Caco-2 (cell line): ENCODE results near the gene SAMD4B. TPM values are rescaled to one million over a fixed set of nuclear protein-coding genes. Genes with fewer than 3 reads are reported as not detected.

Source experiments
- BruUV-seq: library from RNA; stranded (reverse); fragments of 400-500 nt; replicated peaks from 2 replicates; lab custom pipeline; 2021; lab: Mats Ljungman, UMichigan
- CTCF ChIA-PET: fragments of 300-600 bp; sonication (Branson Sonifier 250); formaldehyde crosslinking; loops from one replicate; lab custom pipeline; 2022; ENCODE audit warnings: antibody characterized with exemption; lab: Charles Lee
- POLR2A ChIA-PET: fragments of 300-600 bp; sonication (Branson Sonifier 250); formaldehyde crosslinking; loops from one replicate; lab custom pipeline; 2022; ENCODE audit warnings: antibody characterized with exemption; lab: Charles Lee
- DNase-seq, 2 experiments: peaks; one replicate each; pipeline versions ENCODE4 v3.0.0 to v3.0.0-alpha.2; 2020 to 2022
- H3K27me3 ChIP-seq: replicated peaks from 2 replicates; pipeline ENCODE4 v1.6.0; 2011; ENCODE audit warnings: low read length; ENCODE audit not compliant: control insufficient read depth, insufficient read depth
- H3K36me3 ChIP-seq: 2 replicates; pipeline ENCODE4 v1.5.1; 2011; ENCODE audit warnings: low read length; ENCODE audit not compliant: control insufficient read depth, insufficient read depth
- H3K4me1 ChIP-seq: fragments of 250-450 bp; sonication (Bioruptor Pico); 2 replicates; pipeline ENCODE4 v1.5.1; 2020; ENCODE audit warnings: mild to moderate bottlenecking
- H3K4me3 ChIP-seq: 2 replicates; pipeline ENCODE4 v1.5.1; 2011; ENCODE audit warnings: low read depth, mild to moderate bottlenecking, control low read depth, low read length
- H3K9me3 ChIP-seq: fragments of 250-450 bp; sonication (Bioruptor Pico); 2 replicates; pipeline ENCODE4 v1.5.1; 2020; ENCODE audit warnings: mild to moderate bottlenecking, moderate library complexity
- H3K27ac Mint-ChIP-seq: one replicate; pipeline ENCODE4 v1.8.0; 2022; ENCODE audit warnings: mixed read lengths; ENCODE audit not compliant: unreplicated experiment
- H3K27me3 Mint-ChIP-seq: one replicate; pipeline ENCODE4 v1.8.0; 2022; ENCODE audit warnings: mixed read lengths; ENCODE audit not compliant: insufficient read depth, unreplicated experiment
- H3K36me3 Mint-ChIP-seq: one replicate; pipeline ENCODE4 v1.8.0; 2022; ENCODE audit warnings: mild to moderate bottlenecking, mixed read lengths; ENCODE audit not compliant: insufficient read depth, unreplicated experiment
- H3K4me1 Mint-ChIP-seq: one replicate; pipeline ENCODE4 v1.8.0; 2022; ENCODE audit warnings: low read depth, mixed read lengths; ENCODE audit not compliant: unreplicated experiment
- H3K4me3 Mint-ChIP-seq: one replicate; pipeline ENCODE4 v1.8.0; 2022; ENCODE audit warnings: mild to moderate bottlenecking, moderate library complexity, mixed read lengths; ENCODE audit not compliant: unreplicated experiment
- H3K9me3 Mint-ChIP-seq: one replicate; pipeline ENCODE4 v1.8.0; 2022; ENCODE audit warnings: mixed read lengths; ENCODE audit not compliant: unreplicated experiment
- CTCF ChIP-seq, 2 experiments: fragments of 200-600 bp in 1 of 2; IDR thresholded peaks; 1 replicate in 1 of 2; 2 replicates in 1 of 2; pipeline versions ENCODE4 v1.5.1 to v1.8.0; 2011 to 2022; ENCODE audit warnings: antibody characterized with exemption in 1 of 2, control low read depth in 1 of 2, inconsistent platforms in 1 of 2, low read depth in 1 of 2, low read length in 1 of 2, mild to moderate bottlenecking in 1 of 2, moderate library complexity in 1 of 2; ENCODE audit not compliant: insufficient read depth in 1 of 2, severe bottlenecking in 1 of 2, unreplicated experiment in 1 of 2
- intact Hi-C: fragments of 100-400 bp; cut with micrococcal nuclease; formaldehyde crosslinking; loops from one replicate; pipeline ENCODE4 v1.10.0; 2022; ENCODE audit not compliant: unreplicated experiment
- total RNA-seq: library from RNA; stranded (reverse); gene quantifications from 2 replicates; pipeline ENCODE4 v1.2.3, GENCODE V29; 2022

SAMD4B gene
- total RNA-seq, 1 experiment from 2014 or later = 132 TPM

DNA sequence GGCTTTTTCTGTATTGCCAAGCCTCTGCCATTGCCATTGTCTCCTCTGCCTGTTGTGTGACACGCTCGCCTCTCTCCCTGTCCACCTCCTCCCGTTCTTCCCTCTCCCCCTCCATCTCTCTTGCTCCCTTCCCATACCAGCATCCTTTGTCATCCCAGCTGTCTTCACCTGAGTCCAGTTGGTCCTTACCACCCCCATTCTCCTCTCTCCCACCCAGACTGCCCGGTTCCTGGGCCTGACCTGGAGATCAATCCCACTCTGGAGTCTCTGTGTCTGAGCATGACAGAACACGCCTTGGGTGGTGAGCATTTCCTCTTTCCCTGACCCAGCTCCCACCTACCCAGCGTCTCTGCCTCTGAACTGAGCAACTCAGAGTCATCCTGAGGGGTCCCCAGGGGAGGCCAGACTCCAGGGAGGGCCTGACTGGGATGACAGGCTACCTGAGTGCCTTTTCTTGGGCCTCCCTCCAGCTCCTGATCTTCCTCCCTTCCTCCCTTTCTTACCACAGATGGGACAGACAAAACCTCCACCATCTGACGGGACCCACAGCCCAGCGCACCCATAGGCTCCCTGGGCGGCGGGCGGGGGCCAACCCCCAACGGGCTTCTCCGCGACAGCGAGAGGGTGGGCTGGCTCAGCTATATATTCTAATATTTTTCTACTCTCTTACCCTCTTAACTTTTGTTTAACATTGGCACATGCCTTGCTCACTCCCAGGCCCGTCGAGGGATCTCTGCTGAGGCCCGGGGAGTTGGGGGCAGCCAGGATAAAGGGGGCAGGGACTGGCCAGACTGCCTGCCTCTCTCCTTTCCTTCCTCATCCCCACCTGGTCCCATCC lies 41.0 kb downstream of the SAMD4B start:
- Mint-ChIP-seq H3K27me3 (no peaks in the 10 kb centered on the region), H3K36me3 (peaks cover 63% of the 10 kb centered on the region), H3K9me3 (no peaks in the 10 kb centered on the region), H3K27ac (no peak overlapping the region), H3K4me1 (peaks cover under 1% of the 10 kb centered on the region), H3K4me3 (no peak overlapping the region)
- Histone ChIP-seq H3K4me3 (no peak overlapping the region), H3K27me3 (no peaks in the 10 kb centered on the region), H3K4me1 (no peaks in the 10 kb centered on the region), H3K9me3 (no peaks in the 10 kb centered on the region), H3K36me3 (peaks cover 8% of the 10 kb centered on the region; the same call in 1 of the 2 replicates)
- TF ChIP-seq CTCF (IDR thresholded peaks at IDR 0.05; ENCODE audit: insufficient read depth in 1 of 2, low read depth in 1 of 2, low read length in 1 of 2, severe bottlenecking in 1 of 2, unreplicated experiment in 1 of 2) = no peak
- BruUV-seq = no TSS peak
- CTCF ChIA-PET = interaction anchor here (0.8 kb wide), 1 partner anchor 18 kb away, joined by 3 read pairs; no protein-coding TSS in a partner anchor
- DNase-seq = no peak
- POLR2A ChIA-PET = no interaction called here
- intact Hi-C loops = no loop called here

- no peak for DNase-seq
- Mint-ChIP-seq H3K27ac (no peak overlapping the region), H3K4me3 (no peak overlapping the region), H3K4me1 (peaks cover 18% of the 10 kb centered on the region), H3K36me3 (peaks cover 70% of the 10 kb centered on the region), H3K9me3 (no peaks in the 10 kb centered on the region), H3K27me3 (no peaks in the 10 kb centered on the region)
- BruUV-seq = TSS peak; percentile 38
- Histone ChIP-seq H3K4me1 (peaks cover 5% of the 10 kb centered on the region; the same call in 1 of the 2 replicates), H3K4me3 (no peak overlapping the region), H3K9me3 (no peaks in the 10 kb centered on the region), H3K27me3 (no peaks in the 10 kb centered on the region), H3K36me3 (peaks cover 15% of the 10 kb centered on the region)
- CTCF ChIA-PET = interaction anchor here (1.2 kb wide), 1 partner anchor 16 kb away, joined by 4 read pairs; no protein-coding TSS in a partner anchor
- no peak for TF ChIP-seq CTCF (IDR thresholded peaks at IDR 0.05; ENCODE audit: insufficient read depth in 1 of 2, low read depth in 1 of 2, low read length in 1 of 2, severe bottlenecking in 1 of 2, unreplicated experiment in 1 of 2)
- intact Hi-C loops = no loop called here
- POLR2A ChIA-PET = no interaction called here
Measured at GRCh38 chr19:39384839-39385568, 42.8 kb downstream of the SAMD4B start.
